Measurements from ENCODE around the gene RGS3.

DNA sequence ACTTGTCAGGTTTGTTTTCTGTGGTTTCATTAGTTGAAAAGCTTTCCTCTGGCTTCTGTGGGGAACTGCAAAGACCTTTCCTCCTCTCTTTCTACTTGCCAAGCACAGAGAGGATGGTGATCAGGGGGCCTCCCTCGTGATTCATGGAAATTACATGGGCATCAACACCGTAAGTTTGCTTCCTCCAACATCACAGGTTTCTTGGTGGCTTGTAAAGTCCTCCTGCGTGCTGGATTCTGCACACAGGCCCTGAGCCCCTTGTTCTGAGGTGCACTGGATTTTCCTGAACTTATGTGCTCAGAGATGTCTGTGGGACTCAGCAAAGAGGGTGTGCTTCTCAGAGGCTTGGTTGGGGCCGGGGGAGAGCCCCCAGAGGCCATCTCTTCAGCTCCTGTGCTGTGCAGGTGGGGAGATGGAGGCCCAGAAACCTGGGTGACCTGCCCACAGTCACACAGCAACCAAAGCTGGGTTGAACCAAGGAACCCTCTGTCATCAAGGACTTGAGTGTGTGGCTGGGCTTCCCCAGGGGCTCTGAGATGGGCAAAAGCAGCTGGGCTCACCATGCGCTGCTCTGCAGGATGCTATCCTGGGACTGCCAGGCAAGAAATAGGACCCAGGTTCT, 36.5 kb downstream of the RGS3 start:
- no peak for TF ChIP-seq POLR2A (IDR thresholded peaks at IDR 0.05)
- TF ChIP-seq, protein P1, sequence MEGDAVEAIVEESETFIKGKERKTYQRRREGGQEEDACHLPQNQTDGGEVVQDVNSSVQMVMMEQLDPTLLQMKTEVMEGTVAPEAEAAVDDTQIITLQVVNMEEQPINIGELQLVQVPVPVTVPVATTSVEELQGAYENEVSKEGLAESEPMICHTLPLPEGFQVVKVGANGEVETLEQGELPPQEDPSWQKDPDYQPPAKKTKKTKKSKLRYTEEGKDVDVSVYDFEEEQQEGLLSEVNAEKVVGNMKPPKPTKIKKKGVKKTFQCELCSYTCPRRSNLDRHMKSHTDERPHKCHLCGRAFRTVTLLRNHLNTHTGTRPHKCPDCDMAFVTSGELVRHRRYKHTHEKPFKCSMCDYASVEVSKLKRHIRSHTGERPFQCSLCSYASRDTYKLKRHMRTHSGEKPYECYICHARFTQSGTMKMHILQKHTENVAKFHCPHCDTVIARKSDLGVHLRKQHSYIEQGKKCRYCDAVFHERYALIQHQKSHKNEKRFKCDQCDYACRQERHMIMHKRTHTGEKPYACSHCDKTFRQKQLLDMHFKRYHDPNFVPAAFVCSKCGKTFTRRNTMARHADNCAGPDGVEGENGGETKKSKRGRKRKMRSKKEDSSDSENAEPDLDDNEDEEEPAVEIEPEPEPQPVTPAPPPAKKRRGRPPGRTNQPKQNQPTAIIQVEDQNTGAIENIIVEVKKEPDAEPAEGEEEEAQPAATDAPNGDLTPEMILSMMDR (IDR thresholded peaks at IDR 0.05): no peak
